Measurements from ENCODE around the gene SH3D21.

GRCh38 chr1:36349241-36349671, 43.1 kb downstream of the SH3D21 start:
- TF ChIP-seq POLR2A (IDR thresholded peaks at IDR 0.05) (no peak), CTCF (IDR thresholded peaks at IDR 0.05) (no peak)
